Uterus (tissue), 2 donors: Measurements from ENCODE around the gene PLEKHA1.

Source experiments
- POLR2A ChIP-seq, 2 donors: fragments of 450-650 bp; IDR thresholded peaks; one replicate each; pipeline ENCODE4 v1.6.1; 2016; ENCODE audit warnings: antibody characterized with exemption in 2 of 2, mild to moderate bottlenecking in 1 of 2, moderate library complexity in 1 of 2
- TF ChIP-seq, protein P1 (sequence below), 4 experiments: fragments of 200-600 bp in 2 of 4; fragments of 450-650 bp in 2 of 4; sonication (generic) in 2 of 4; IDR thresholded peaks; one replicate each; pipeline ENCODE4 v1.5.1; 2016 to 2019; ENCODE audit warnings: antibody characterized with exemption in 4 of 4, mild to moderate bottlenecking in 2 of 4, moderate library complexity in 1 of 4

DNA sequence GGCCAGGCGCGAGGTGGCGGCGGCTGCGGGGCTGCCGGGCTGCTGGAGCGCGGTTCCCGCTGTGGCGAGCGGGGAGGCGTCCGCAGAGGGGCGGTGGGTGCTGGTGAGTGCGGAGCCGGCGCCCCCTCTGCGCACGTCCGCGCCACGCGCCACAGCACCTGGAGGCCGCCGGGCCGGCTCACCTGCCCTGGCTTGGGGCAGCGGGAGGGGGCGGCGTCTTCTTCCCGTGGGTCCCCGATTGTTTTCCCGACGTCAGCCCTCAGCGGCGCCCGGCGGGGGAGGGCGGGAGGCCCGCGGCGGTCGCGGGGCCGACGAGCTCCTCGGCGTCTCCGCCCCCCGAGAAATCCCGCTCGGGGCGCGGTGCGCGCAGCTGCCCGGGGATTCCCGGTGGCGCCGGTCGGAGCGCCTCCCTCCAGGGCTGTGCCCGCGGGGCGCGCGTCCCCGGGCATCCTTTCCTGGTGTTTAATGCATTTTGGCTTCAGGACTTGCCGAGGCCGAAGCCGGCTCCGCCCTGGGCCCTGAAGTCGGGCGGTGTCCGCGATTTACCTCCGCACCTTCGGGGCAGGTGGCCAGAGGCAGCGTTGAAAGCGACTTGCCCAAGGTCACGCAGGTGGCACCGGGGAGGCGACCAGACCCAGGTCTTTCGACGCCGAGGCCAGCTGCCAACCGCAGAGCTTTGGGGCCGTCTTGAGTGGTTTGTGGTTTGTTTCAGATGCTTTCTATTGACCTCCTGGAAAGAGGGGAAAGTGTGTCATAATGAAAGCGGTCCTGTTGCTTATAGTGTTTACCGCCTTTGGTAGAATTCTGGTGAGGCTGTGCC lies 561 bp downstream of the PLEKHA1 start:
- TF ChIP-seq, protein P1, sequence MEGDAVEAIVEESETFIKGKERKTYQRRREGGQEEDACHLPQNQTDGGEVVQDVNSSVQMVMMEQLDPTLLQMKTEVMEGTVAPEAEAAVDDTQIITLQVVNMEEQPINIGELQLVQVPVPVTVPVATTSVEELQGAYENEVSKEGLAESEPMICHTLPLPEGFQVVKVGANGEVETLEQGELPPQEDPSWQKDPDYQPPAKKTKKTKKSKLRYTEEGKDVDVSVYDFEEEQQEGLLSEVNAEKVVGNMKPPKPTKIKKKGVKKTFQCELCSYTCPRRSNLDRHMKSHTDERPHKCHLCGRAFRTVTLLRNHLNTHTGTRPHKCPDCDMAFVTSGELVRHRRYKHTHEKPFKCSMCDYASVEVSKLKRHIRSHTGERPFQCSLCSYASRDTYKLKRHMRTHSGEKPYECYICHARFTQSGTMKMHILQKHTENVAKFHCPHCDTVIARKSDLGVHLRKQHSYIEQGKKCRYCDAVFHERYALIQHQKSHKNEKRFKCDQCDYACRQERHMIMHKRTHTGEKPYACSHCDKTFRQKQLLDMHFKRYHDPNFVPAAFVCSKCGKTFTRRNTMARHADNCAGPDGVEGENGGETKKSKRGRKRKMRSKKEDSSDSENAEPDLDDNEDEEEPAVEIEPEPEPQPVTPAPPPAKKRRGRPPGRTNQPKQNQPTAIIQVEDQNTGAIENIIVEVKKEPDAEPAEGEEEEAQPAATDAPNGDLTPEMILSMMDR (IDR thresholded peaks at IDR 0.05): no peak
- TF ChIP-seq POLR2A (IDR thresholded peaks at IDR 0.05): peak in 1 of 2 donors; percentile 49
